ENCODE measurements around the gene GLI2. TPM values are rescaled to one million over a fixed set of nuclear protein-coding genes. Genes with fewer than 3 reads are reported as not detected.

Gene GLI2
- total RNA-seq, 2 donors from 2014 or later, result not detected

DNA sequence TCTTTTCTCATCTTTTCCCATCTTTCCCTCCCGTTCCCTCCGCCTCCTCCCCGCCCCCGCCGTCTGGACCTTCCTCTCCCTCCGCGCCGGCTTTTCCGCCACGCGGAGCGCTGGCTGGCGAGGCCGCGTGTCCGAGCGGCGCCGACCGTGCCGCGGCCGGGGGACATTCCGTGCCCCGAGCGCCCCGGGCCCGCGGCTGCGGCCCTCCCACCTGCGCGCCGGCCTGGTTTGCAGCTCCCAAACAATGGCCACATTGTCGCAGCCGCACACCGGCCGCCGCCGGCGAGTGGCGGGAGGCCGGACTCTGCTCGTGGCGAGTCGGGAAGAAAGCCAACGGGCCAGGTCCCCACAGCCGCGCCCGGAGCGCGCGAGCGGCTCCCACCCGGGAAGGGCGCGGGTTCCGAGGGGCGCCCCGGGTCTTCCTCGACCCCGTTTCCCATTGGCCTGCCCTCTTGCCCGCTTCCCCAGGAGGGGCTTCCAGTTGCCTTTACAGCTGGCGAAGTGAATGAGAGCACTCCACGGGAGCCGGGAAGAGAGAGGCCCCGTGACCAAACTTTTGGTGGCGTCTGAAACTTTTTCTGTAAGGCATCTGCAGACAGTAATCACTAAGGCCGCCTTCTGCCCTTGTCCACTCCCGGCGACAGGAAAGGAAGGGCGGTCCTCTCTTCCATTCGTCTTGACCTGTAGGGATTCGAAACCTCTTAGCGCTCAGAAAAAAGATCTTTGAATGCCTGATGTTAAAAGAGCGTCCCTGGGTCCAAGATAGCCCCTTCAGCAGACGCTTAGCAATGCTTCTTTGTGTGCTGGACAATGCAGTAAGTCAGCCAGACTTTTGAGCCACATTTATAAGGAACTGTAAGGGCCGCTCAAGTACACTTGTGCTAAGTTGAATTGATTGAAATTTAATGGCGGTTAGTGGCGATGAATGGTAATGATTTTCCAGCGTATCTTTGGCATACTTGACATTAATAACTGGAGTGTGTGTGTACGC, 6.2 kb downstream of the GLI2 start:
- DNase-seq (ENCODE audit: low spot score in 2 of 2), result peak in 1 of 2 donors; percentile 44

DNA sequence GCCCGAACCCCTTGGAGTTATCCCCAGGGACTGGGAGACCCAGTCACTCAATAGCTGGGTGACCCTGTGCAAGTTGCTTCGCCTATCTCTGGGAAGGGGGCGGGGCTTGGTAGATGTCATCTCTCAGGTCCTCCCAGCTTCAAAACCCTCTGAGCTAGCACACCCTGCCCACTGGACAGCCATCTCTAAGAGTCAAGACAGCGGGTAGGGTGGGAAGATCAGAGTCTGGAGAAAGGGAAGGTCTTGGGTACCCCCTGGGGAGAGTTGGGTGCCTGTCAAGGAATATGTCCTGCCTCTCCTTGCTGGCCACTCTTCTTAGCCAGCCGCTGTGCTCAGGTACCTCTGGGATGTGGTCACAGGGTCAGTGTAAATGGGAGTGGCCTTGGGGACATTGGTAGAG, 8.0 kb downstream of the GLI2 start:
- Mint-ChIP-seq H3K27ac (no peak overlapping the region), H3K36me3 (no peaks in the 10 kb centered on the region), H3K9me3 (no peaks in the 10 kb centered on the region)
- ATAC-seq (no peak), DNase-seq (ENCODE audit: low spot score in 2 of 2) (peak in 1 of 2 donors; percentile 21)

More for the DNA sequence above, 6.2 kb downstream of the GLI2 start:
- H3K27ac Mint-ChIP-seq, result no peak overlapping the region
- no peak for ATAC-seq
- H3K36me3 Mint-ChIP-seq, result no peaks in the 10 kb centered on the region
- H3K9me3 Mint-ChIP-seq, result no peaks in the 10 kb centered on the region

DNA sequence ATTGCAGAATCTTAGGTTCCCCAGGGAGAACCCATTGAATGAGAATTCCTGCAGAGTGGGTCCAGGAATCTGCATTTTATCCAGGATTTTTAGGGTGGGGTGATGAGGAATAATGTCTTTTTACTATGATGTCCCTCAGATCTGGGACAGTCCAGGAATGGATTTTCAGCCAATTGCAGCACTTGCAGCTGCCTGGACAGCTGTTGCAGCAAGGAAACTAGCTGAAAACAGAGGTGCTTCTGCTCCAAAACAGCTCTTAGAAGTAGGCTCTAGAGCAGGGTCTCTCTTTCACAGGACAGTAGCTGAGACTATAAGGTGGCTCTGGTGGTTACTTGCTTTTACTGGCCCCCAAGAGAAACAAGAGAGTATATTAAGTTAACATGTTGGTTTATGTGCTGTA, 9.1 kb downstream of the GLI2 start:
- Mint-ChIP-seq H3K36me3 (no peaks in the 10 kb centered on the region), H3K9me3 (no peaks in the 10 kb centered on the region), H3K27ac (no peak overlapping the region)
- DNase-seq (ENCODE audit: low spot score in 2 of 2), result no peak
- ATAC-seq, result no peak

DNA sequence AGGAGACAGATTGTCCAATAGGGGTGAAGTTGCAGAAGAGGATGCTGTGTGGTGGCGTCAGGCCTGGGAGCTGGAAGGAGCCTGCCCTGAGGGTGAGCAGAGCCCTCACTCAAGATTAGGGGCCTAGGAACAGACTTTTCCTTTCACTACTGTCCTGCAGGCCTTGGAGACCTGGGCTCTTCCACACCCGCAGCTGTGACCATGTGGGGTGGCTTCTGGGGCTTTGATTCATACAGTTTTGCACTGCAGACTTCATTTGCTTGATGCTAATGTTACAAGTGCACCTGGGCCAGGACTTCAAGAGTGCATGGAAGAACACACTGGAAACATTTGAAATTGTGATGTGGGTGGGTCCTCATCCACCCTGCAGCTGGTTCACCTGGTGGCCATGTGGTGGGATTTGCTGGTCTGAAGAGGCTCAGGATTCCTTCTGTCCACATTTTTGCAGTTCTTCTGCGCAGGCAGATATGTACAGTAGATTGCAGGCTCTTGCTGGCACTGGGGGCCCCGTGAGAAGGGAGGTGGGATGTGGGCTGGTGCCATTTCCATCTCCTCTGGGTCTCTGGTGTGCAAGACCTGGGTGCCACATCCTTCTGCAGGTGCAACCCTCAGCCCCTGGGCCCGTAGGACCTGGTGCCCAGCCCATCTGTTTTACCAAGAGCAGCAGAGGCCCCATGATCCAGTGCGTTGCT, 9.9 kb downstream of the GLI2 start:
- Mint-ChIP-seq H3K36me3 (no peaks in the 10 kb centered on the region), H3K9me3 (no peaks in the 10 kb centered on the region), H3K27ac (no peak overlapping the region)
- DNase-seq (ENCODE audit: low spot score in 2 of 2) (no peak), ATAC-seq (no peak)

DNA sequence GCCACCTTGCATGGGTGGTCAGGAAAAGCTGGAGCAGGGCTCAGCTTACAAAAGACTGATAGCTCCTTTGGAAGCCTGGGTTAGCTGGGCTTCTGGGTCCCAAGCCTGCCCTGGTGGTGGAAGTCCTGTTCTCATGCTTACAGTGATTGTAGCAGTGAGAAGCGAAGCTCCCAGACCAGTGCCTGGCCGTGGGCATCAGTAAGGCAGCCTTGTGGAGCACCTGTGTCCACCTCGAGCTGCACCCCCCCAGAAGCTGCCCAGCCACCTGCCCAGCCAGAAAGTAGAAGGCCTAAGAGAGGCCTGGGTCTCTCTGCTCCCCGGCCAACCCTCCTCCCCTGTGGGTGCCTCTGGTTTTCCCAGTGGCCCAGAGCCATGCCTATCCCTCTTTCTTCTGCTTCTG, 10.5 kb downstream of the GLI2 start:
- Mint-ChIP-seq H3K36me3 (no peaks in the 10 kb centered on the region), H3K27ac (no peak overlapping the region), H3K9me3 (no peaks in the 10 kb centered on the region)
- ATAC-seq, result no peak
- DNase-seq (ENCODE audit: low spot score in 2 of 2), result peak in 1 of 2 donors; percentile 52

DNA sequence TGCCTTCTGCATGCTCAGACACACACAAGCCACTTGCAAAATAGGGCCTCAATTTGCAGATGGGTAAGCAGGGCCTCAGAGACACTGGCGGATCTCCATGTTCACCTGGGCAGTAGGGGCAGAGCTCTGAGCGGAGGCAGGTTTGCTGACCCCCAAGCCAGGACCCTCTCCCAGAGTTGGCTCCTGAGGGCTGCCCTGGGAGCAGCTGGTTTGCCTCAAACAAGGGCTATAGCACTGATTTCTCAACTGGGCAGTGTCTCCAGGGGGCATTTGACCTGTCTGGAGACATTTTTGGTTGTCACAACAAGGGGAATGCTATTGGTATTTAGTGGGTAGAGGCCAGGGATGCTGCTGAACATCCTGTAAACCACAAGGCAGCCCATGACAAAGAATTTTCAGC, 11.6 kb downstream of the GLI2 start:
- H3K27ac Mint-ChIP-seq, result no peak overlapping the region
- DNase-seq (ENCODE audit: low spot score in 2 of 2), result peak in 1 of 2 donors; percentile 35
- no peak for ATAC-seq
- no peaks in the 10 kb centered on the region for H3K9me3 Mint-ChIP-seq
- no peaks in the 10 kb centered on the region for H3K36me3 Mint-ChIP-seq

DNA sequence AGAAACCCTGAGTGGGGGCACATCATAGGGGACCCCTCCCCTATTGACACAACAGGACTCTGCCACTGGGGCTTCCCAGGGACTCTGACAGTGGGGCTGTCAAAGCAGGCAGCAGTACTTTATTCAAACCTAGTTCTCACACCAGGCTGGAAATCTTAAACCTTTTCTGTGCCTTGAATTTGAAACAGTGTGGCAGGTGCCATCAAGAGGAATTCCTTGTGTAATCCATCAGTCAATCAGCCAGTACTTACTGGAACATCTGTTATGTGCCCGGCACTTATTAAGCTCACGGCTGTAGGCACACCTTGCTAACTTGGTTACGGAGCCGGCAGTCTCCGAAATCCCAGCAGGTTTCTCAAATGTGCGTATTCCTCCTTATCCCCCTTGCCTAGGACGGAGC, 12.0 kb downstream of the GLI2 start:
- no peaks in the 10 kb centered on the region for H3K9me3 Mint-ChIP-seq

DNA sequence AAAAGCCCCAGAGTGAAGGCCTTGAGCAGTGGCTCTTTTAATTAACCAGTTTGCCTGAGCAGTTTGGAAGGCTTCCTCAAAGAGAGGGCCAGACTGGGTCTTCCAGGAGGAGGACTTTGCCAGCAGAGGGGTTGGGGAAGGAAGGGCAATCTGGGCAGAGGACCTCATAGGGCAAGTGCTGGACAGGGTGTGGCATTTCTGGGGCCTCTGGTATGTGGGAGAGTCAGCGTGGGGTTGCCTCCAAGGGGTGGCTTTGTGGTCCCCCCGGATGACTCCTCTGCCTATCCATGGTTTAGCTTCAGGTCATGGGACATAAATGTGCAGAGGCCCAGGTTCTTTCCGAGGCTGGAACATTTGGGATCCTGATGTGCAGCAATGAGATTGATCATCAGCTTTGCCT, 12.6 kb downstream of the GLI2 start:
- no peak overlapping the region for H3K27ac Mint-ChIP-seq
- H3K9me3 Mint-ChIP-seq, result no peaks in the 10 kb centered on the region
- DNase-seq (ENCODE audit: low spot score in 2 of 2) (peak in 1 of 2 donors; percentile 35), ATAC-seq (no peak)
- no peaks in the 10 kb centered on the region for H3K36me3 Mint-ChIP-seq

More for the DNA sequence above, 12.0 kb downstream of the GLI2 start:
- Mint-ChIP-seq H3K27ac (no peak overlapping the region), H3K36me3 (no peaks in the 10 kb centered on the region)
- DNase-seq (ENCODE audit: low spot score in 2 of 2) (no peak), ATAC-seq (no peak)

DNA sequence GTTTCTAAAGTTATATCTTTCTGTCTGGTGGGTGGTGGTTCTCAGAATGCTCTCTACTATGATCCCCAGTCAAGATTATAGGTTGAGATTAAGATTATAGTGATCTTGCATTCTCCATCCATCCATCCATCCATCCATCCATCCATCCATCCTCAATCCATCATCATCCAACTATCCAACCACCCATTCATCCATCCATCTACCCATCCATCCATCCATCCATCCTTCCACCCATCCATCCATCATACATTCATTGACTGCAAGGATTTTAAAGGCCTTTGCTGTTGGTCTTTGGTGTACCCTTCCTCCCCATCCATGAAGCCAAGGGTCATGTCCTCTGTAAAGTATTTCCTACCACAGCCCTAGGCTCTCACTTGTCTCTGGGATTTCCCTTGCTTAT, 13.1 kb downstream of the GLI2 start:
- Mint-ChIP-seq H3K9me3 (no peaks in the 10 kb centered on the region), H3K27ac (no peak overlapping the region), H3K36me3 (no peaks in the 10 kb centered on the region)
- DNase-seq (ENCODE audit: low spot score in 2 of 2), result no peak
- ATAC-seq, result no peak

DNA sequence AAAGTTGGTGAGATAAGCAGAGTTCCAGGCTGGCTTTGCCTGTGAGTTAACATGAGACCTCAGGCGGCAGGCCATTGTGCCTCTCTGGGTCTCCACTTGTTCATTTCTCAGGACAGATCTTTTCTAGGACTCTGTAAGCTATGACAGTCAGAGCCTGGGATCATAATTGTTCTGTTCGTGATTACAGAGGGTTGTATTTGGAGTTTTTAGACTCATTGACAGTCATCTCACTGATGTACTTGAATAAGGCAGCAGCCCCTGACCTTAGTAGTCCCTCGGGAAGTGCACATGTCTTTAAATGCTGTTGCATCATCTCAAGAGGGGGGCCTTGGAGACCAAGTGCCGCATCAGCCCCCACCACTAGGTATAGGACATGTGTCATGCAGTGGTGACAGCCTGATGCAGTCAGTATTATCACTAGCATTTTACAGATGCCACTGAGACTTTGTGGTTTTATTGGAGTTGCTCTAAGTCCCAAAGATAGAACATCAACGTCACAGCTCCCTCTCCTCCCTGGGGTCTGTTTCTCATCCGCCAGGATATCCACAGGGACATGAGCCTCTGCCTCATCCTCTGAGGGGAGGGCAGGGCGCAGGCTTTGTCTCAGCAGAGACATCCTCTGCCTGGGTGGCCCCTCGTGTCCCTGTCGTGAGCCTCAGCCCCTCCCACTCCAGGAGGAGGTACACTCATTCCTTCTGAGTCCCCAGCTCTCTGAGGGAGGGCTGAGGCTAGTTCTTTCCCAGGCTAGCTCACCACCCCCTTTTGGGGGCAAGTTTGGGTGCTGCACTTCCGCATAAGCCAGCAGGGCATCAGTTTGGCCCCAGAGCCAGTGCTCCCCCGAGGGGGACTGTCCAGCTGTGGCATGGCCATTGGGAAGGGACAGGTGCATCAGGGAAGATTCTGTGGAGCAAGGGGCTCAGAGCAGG, 14.1 kb downstream of the GLI2 start:
- H3K36me3 Mint-ChIP-seq, result no peaks in the 10 kb centered on the region
- DNase-seq (ENCODE audit: low spot score in 2 of 2), result peak in 1 of 2 donors; percentile 38
- H3K27ac Mint-ChIP-seq, result no peak overlapping the region
- ATAC-seq, result no peak
- H3K9me3 Mint-ChIP-seq, result no peaks in the 10 kb centered on the region

DNA sequence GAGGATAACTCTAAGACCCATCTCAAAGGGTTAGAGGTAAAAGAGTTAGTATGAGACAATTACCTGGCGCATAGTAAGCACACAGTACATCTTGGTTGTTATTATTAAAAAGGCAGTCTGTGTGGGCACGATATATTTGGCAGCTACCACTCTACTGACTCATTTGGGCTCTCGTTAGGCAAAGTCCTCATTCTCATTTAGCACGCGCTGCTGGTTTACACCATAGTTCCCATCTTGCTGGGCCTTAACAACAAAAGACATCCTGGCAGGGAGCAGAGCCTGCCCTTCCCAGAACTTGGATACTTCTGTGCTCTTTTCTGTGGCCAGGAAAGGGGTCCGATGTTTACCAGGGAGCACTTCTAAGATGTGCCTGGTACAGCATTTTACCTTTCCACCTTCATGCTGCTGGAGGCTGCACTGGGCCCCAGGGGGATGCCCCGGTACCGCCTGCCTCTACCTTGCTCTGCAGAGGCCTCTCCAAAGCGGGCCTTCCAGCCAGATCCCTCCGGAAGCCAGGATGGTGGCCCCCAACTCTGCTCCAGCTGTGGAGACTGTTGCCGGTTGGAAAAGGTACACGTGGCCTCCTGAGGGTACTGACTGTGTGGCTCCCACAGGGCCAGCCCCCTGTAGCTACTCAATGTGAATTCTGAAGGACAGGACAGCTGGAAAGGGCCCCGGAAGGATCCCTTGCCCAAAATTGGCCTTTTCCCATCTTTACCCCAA, 15.0 kb downstream of the GLI2 start:
- DNase-seq (ENCODE audit: low spot score in 2 of 2) (peak in 1 of 2 donors; percentile 31), ATAC-seq (no peak)
- Mint-ChIP-seq H3K36me3 (no peaks in the 10 kb centered on the region), H3K9me3 (no peaks in the 10 kb centered on the region), H3K27ac (no peak overlapping the region)

DNA sequence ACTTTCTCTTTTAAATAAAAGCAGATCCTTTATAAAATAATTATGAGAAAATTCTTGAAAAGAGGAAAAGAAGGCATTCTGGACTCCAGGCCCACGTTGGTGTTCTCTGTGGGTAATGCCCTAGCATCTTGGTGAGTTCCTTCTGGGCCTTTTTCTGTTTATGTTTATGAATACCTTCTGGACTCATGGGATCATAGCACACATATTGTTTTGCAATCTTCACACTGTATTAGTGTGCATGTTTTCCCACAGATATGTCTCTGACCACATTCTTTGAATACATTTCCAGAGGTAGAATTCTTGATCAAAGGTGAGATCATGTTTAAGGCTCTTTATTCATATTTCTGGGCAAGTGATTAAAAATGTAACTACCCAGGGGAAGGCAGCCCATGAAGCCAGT, 15.9 kb downstream of the GLI2 start:
- ATAC-seq, result no peak
- DNase-seq (ENCODE audit: low spot score in 2 of 2), result no peak
- no peaks in the 10 kb centered on the region for H3K36me3 Mint-ChIP-seq
- H3K9me3 Mint-ChIP-seq, result no peaks in the 10 kb centered on the region
- no peak overlapping the region for H3K27ac Mint-ChIP-seq

DNA sequence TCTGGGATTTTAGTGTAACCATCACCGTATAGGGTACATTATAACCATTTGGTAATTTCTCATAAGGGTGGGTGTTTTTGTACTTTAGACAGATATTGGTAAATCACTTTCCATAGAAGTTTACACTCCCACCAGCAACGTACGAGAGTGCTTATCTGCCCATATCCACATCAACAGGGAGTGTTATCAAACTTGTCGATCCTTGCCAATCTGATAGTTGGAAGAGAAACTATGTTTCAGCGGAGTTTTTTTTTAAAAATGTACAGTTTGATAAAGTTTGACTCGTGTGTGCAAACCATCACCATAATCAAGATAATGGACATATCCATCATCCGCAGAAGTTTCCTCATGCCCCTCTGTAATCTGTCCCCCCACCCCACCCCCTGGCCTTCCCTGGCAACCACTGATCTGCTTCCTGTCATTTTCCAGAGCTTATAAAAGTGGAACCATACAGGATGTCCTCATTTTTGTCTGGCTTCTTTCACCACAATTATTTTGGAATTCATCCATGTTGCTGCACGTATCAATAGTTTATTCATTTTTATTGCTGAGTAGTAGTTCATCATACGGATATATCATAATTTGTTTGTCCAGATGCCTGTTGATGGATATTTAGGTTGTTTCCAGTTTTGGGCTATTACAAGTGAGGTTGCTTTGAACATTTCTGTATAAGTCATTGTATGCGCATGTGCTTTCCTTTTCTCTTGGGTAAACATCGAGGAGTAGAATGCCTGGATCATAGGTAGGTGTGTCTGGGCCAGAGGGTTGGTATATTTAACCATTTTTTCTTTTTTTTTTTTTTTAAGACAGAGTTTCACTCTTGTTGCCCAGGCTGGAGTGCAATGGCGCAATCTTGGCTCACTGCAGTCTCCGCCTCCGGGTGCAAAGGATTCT, 18.6 kb downstream of the GLI2 start:
- Mint-ChIP-seq H3K9me3 (no peaks in the 10 kb centered on the region), H3K27ac (no peak overlapping the region), H3K36me3 (no peaks in the 10 kb centered on the region)
- no peak for DNase-seq (ENCODE audit: low spot score in 2 of 2)
- no peak for ATAC-seq

DNA sequence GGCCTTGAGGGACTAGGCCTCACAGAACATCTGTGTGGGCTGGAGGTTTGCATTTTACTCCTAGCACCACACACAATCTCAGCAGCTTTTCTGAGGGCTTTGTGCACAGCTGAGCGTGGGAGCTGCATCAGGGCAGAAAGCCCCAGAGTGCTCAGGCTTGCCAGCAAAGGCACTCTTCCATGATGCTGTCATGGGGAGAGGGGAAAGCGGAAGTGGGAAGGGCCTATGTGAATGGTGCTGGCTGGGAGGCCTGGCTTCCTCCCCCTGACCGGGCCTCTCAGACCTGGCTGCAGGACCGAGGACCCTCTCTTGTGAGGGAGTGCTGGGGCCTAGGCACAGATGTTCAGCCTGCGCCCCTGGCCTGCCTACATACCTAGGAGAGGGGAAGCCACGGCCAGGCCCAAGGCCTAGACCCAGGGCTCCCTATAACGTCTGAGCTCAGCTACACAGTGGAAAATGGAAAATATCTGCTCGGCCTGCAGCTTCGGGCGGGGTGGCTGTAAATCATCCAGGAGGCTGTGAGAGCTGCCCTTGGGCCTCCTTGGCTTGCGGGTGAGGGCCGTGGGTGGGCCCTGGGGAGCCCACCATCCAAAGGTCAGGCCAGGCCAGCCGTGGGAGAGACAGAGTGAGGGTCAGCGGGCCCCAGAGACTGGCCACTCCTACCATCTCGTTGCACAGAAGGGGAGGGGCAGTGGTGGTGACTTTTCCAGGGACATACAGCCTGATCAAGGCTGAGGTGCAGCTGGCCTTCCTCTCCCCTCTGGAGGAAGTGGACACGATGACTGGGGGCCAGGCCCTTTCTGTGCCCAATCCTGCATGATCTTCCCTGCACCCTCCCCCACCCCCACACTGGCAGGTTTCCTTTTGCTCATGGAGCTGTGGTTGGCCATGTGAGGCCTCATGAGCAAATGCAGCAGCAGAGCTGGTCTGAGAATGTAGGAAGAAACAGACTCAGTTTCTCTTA, 22.8 kb downstream of the GLI2 start:
- H3K36me3 Mint-ChIP-seq, result no peaks in the 10 kb centered on the region
- no peaks in the 10 kb centered on the region for H3K9me3 Mint-ChIP-seq
- ATAC-seq, result no peak
- H3K27ac Mint-ChIP-seq, result no peak overlapping the region
- peak in 1 of 2 donors; percentile 28 for DNase-seq (ENCODE audit: low spot score in 2 of 2)

Data from activated naive CD4-positive, alpha-beta T cell treated with anti-CD3 and anti-CD28 coated beads, Interleukin-2, amount 50 U/mL, for 72 hours (primary cell).